Stimulated activated CD4-positive, alpha-beta T cell treated with anti-CD3 and anti-CD28 coated beads, Interleukin-15, amount 100 ng/mL, for 1 hour (primary cell): ENCODE data around the gene RAD54L.
"Not testable (repeated sequence)": the region's sequence is repeated elsewhere in the genome, so short reads cannot be mapped to it uniquely, and the experiment has no call there.

ENCODE experiments used
- DNase-seq, 2 donors: peaks; one replicate each; pipeline ENCODE4 v3.0.0-alpha.2; 2020; ENCODE audit warnings: low read depth in 1 of 2, low spot score in 1 of 2

RAD54L gene

GRCh38 chr1:46319301-46319700, 71.7 kb downstream of the RAD54L start:
- not testable (repeated sequence) for DNase-seq

- DNase-seq, result not testable (repeated sequence)
Measured at GRCh38 chr1:46319960-46320914, 72.7 kb downstream of the RAD54L start.

- not testable (repeated sequence) for DNase-seq
Measured at GRCh38 chr1:46322191-46322590, 74.6 kb downstream of the RAD54L start.

GRCh38 chr1:46325285-46326076, 77.9 kb downstream of the RAD54L start:
- not testable (repeated sequence) for DNase-seq
